RWPE2 (cell line): ENCODE results near the gene ERGIC1.
"Not testable (repeated sequence)": the region's sequence is repeated elsewhere in the genome, so short reads cannot be mapped to it uniquely, and the experiment has no call there.

ENCODE experiments used
- ATAC-seq: fragments of 200-7000 bp; cut with Tn5 transposase; 3 replicates; pipeline ENCODE4 v1.9.1; 2021; ENCODE audit warnings: low read depth
- DNase-seq: peaks from one replicate; pipeline ENCODE4 v3.0.0-alpha.2; 2020; ENCODE audit warnings: low spot score
- H3K27ac ChIP-seq: fragments of 450-650 bp; 2 replicates; pipeline ENCODE4 v1.5.1; 2017; ENCODE audit warnings: mild to moderate bottlenecking; ENCODE audit not compliant: poor library complexity, severe bottlenecking
- H3K27me3 ChIP-seq: fragments of 250-450 bp; sonication (Bioruptor Pico); 2 replicates; pipeline ENCODE4 v1.5.1; 2021; ENCODE audit warnings: mild to moderate bottlenecking, moderate library complexity; ENCODE audit not compliant: insufficient read depth, poor library complexity, severe bottlenecking
- H3K36me3 ChIP-seq: fragments of 250-450 bp; sonication (Bioruptor Pico); 2 replicates; pipeline ENCODE4 v1.5.1; 2020; ENCODE audit warnings: low read depth, mild to moderate bottlenecking, moderate library complexity
- H3K4me1 ChIP-seq: fragments of 250-450 bp; sonication (Bioruptor Pico); 2 replicates; pipeline ENCODE4 v1.5.1; 2021; ENCODE audit warnings: mild to moderate bottlenecking, moderate library complexity; ENCODE audit not compliant: insufficient read depth, poor library complexity, severe bottlenecking
- H3K4me3 ChIP-seq: fragments of 250-450 bp; sonication (Bioruptor Pico); 2 replicates; pipeline ENCODE4 v1.5.1; 2021; ENCODE audit warnings: mild to moderate bottlenecking, moderate library complexity; ENCODE audit not compliant: severe bottlenecking
- H3K9me3 ChIP-seq: fragments of 250-450 bp; sonication (Bioruptor Pico); 2 replicates; pipeline ENCODE4 v1.5.1; 2021; ENCODE audit warnings: mild to moderate bottlenecking, moderate library complexity; ENCODE audit not compliant: severe bottlenecking
- TF ChIP-seq, protein P1 (sequence below): fragments of 450-650 bp; IDR thresholded peaks from one replicate; pipeline ENCODE4 v1.5.1; 2017; ENCODE audit warnings: mild to moderate bottlenecking, moderate library complexity; ENCODE audit not compliant: poor library complexity, severe bottlenecking

Gene ERGIC1

DNA sequence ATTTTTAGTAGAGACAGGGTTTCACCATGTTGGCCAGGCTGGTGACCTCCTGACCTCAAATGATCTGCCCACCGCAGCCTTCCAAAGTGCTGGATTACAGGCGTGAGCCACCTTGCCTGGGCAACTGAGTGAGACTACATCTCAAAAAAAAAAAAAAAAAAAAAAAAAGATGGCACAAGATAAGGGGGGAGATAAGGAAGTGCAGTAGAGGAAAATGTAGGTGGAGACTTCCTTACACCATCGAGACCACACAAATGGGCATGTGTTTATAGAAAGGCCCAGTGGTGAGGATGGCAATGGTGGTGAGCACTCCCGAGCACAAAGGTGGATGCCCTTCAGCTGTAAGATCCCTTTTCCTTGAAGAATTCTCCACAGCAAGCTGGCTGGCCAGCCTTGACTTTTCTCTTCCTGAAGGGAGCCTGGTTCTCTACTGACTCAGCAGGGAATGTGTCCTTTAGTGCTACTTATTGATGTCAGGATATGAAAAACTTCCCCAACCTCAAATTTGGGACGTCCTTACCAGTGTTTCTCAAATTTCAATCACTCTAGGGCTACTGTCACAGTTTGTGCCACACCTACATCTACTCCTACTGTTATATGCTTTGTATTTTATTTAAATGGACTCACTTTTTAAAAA, 28.2 kb downstream of the ERGIC1 start:
- Histone ChIP-seq H3K27me3 (no peaks in the 10 kb centered on the region), H3K9me3 (no peaks in the 10 kb centered on the region), H3K4me1 (peaks cover 60% of the 10 kb centered on the region), H3K4me3 (no peak overlapping the region), H3K27ac (peak overlapping the region; percentile 99), H3K36me3 (peaks cover 18% of the 10 kb centered on the region)
- TF ChIP-seq, protein P1, sequence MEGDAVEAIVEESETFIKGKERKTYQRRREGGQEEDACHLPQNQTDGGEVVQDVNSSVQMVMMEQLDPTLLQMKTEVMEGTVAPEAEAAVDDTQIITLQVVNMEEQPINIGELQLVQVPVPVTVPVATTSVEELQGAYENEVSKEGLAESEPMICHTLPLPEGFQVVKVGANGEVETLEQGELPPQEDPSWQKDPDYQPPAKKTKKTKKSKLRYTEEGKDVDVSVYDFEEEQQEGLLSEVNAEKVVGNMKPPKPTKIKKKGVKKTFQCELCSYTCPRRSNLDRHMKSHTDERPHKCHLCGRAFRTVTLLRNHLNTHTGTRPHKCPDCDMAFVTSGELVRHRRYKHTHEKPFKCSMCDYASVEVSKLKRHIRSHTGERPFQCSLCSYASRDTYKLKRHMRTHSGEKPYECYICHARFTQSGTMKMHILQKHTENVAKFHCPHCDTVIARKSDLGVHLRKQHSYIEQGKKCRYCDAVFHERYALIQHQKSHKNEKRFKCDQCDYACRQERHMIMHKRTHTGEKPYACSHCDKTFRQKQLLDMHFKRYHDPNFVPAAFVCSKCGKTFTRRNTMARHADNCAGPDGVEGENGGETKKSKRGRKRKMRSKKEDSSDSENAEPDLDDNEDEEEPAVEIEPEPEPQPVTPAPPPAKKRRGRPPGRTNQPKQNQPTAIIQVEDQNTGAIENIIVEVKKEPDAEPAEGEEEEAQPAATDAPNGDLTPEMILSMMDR: no peak
- DNase-seq: no peak
- ATAC-seq: no peak

DNA sequence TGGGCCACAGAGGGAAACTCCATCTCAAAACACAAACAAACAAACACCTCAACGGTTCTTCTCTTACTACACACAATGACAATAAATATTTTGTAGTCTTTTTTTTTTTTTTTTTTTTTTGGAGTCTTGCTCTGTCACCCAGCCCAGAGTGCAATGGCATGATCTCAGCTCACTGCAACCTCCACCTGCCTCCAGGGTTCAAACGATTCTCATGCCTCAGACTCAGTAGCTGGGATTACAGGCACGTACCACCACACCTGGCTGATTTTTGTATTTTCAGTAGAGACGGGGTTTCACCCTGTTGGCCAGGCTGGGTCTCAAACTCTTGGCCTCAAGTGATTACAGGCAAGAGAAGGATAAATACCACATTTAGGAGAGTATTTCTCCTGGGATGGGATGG, 30.1 kb downstream of the ERGIC1 start:
- peak overlapping the region; percentile 99 for H3K27ac ChIP-seq
- peaks cover 18% of the 10 kb centered on the region for H3K36me3 ChIP-seq

DNA sequence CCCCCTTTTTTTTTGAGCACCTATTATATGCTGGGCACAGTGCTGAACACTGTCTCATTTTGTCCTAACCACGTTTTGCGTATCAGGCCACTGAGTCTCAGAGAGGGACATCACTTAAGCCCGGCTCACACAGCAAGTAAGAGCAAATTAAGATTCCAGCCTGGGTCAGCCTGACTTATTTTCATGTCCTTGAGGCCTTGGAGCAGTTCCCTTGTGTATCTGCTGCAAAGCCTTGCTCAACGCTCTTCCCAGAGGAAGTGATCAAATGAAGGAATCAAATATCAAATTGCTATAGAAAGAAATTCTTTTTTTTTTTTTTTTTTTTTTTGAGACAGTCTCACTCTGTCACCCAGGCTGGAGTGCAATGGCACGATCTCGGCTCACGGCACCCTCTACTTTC, 30.7 kb downstream of the ERGIC1 start:
- H3K4me3 ChIP-seq: no peak overlapping the region
- no peaks in the 10 kb centered on the region for H3K9me3 ChIP-seq
- no peak for ATAC-seq
- TF ChIP-seq, protein P1: no peak
- H3K27me3 ChIP-seq: no peaks in the 10 kb centered on the region
- peak overlapping the region; percentile 99 for H3K27ac ChIP-seq
- DNase-seq: peak; percentile 21
- H3K36me3 ChIP-seq: peaks cover 18% of the 10 kb centered on the region
- H3K4me1 ChIP-seq: peaks cover 63% of the 10 kb centered on the region

More for the DNA sequence above, 30.1 kb downstream of the ERGIC1 start:
- H3K27me3 ChIP-seq, ATAC-seq, H3K4me3 ChIP-seq, DNase-seq, H3K9me3 ChIP-seq: not testable (repeated sequence)
- H3K4me1 ChIP-seq: peaks cover 63% of the 10 kb centered on the region

DNA sequence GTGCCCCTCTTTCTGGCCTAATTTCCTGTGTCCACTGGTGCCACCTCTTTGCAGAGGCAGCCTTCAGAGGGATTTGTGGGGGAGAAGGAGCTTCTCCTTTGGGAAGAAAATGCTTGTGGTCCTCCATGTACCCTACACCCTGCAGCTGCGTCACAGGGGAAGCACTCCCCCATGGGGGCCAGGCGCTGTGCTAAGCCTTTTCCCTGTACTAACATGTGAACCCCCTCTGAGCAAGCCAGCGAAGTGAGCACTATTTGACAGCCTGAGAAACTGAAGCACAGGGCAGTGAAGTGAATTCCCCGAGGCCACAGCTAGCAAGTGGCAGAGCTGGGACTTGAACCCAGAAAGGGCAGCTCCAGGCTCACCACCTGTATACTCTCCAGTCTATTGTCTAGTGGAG, 32.3 kb downstream of the ERGIC1 start:
- H3K36me3 ChIP-seq: peaks cover 21% of the 10 kb centered on the region
- H3K27ac ChIP-seq: peak overlapping the region; percentile 99
- DNase-seq (no peak), ATAC-seq (no peak)
- peaks cover 63% of the 10 kb centered on the region for H3K4me1 ChIP-seq
- no peaks in the 10 kb centered on the region for H3K9me3 ChIP-seq
- no peaks in the 10 kb centered on the region for H3K27me3 ChIP-seq
- TF ChIP-seq, protein P1: no peak
- no peak overlapping the region for H3K4me3 ChIP-seq

DNA sequence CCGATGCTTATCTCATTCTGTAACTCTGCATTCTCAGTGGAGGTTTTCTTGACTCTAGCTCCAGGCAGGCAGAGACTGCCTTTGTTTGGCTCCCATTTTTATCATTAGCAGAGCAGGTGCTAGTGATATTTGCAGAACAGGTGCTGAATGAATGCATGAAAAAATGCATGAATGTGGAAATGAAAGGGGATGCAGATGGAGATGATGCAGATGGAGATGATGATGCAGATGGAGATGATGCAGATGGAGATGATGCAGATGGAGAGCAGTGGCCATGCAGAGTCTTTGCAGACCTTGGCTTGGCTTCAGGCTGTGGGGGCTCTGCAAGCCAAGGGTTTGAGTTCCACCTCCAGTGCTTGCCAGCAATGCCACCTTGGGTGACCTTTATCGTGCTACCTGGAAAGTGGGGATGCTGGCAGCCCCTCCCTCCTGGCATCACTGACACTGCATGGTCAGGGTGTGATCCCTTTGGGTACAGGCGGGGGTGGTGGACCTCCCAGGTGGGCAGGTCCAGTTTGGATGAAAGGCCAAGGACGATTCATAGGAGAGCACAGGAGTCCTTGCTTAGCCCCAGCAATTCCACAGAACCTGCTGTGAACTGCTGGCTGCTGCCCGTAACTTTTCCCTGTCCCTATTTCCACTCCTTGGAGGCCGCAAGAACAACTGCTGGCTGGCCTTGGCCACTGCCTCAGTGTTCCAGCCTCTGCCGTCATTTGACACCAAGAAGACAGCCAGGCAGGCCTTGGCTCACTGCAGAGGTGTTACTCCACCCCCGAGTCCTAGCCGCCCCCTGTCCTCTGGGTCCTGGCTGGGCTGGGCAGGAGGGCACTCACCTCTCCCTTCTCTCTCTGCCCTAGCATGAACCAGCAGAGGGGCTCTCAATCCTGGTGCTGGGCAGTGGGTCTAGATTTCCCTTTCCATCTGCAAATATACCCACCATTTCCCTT, 33.0 kb downstream of the ERGIC1 start:
- no peak for DNase-seq
- Histone ChIP-seq H3K4me3 (no peak overlapping the region), H3K9me3 (no peaks in the 10 kb centered on the region), H3K27ac (peak overlapping the region; percentile 99), H3K36me3 (peaks cover 24% of the 10 kb centered on the region), H3K4me1 (peaks cover 64% of the 10 kb centered on the region), H3K27me3 (no peaks in the 10 kb centered on the region)
- TF ChIP-seq, protein P1: no peak
- no peak for ATAC-seq
